Ovary (tissue), 3 donors: ENCODE results near the gene ATP2B3.

Source experiments
- CTCF ChIP-seq, 3 donors: fragments of 450-650 bp in 2 of 3; fragments of 200-600 bp in 1 of 3; IDR thresholded peaks; one replicate each; pipeline versions ENCODE4 v1.5.1 to v1.8.0; 2016 to 2022; ENCODE audit warnings: antibody characterized with exemption in 3 of 3, mild to moderate bottlenecking in 1 of 3
- EP300 ChIP-seq: sonication (generic); formaldehyde crosslinking; IDR thresholded peaks from one replicate; pipeline ENCODE4 v1.6.1; 2017; ENCODE audit warnings: antibody characterized with exemption
- POLR2A ChIP-seq: fragments of 450-650 bp; IDR thresholded peaks from one replicate; pipeline ENCODE4 v1.6.1; 2017; ENCODE audit warnings: antibody characterized with exemption, mild to moderate bottlenecking, moderate library complexity
- donor health status: DM: no; HTN: no; CAD: no.

GRCh38 chrX:153495362-153495751 is 22.1 kb upstream of the ATP2B3 start:
- no peak for TF ChIP-seq CTCF (IDR thresholded peaks at IDR 0.05)
- TF ChIP-seq EP300 = no peak
- no peak for TF ChIP-seq POLR2A
